HepG2 (cell line): Measurements from ENCODE around the gene PROSER1. TPM values are rescaled to one million over a fixed set of nuclear protein-coding genes. Genes with fewer than 3 reads are reported as not detected.
A peak's percentile ranks its signal among the peaks of the same experiment; 100 is the strongest.

Experiments
- ATAC-seq: fragments of 200-7000 bp; cut with Tn5 transposase; 3 replicates; pipeline ENCODE4 v1.9.1; 2020; ENCODE audit warnings: mild to moderate bottlenecking, moderate library complexity
- BruUV-seq: library from RNA; stranded (reverse); fragments of 400-500 nt; replicated peaks from 2 replicates; lab custom pipeline; 2021; lab: Mats Ljungman, UMichigan
- CTCF ChIA-PET: fragments of 300-600 bp; formaldehyde crosslinking; extraction: SDS; loops from one replicate; lab custom pipeline; 2021; ENCODE audit warnings: low total read pairs, inconsistent platforms, low intra/inter-chr PET ratio; lab: Yijun Ruan, JAX
- POLR2A ChIA-PET: fragments of 350-600 bp; sonication (Branson Sonifier 250); formaldehyde crosslinking; loops from one replicate; lab custom pipeline; 2020; ENCODE audit warnings: antibody characterized with exemption, inconsistent platforms; lab: Yijun Ruan, JAX
- DNase-seq: peaks from one replicate; pipeline ENCODE4 v3.0.0-alpha.2; 2015; ENCODE audit warnings: low spot score
- FAIRE-seq: peaks from 3 replicates; lab custom pipeline; 2011; peaks lifted over from hg19 to GRCh38; lab: Jason Lieb, UNC
- H2AFZ ChIP-seq: one replicate; pipeline ENCODE4 v1.6.1; 2011; ENCODE audit warnings: low read length, inconsistent platforms
- H3K27ac ChIP-seq: fragments of 300-600 bp; 3 replicates; pipeline ENCODE4 v1.8.0; 2011; ENCODE audit warnings: mixed run types, mild to moderate bottlenecking, mixed read lengths, low read length, inconsistent platforms; ENCODE audit not compliant: insufficient read depth; ENCODE audit errors: extremely low read length
- H3K27me3 ChIP-seq, 2 experiments: fragments of 200-600 bp in 1 of 2; 2 replicates in 1 of 2; 3 replicates in 1 of 2; pipeline versions ENCODE4 v1.6.0 to v1.8.0; 2011; ENCODE audit warnings: low read length in 2 of 2, mild to moderate bottlenecking in 2 of 2, moderate library complexity in 2 of 2, inconsistent platforms in 1 of 2; ENCODE audit not compliant: insufficient read depth in 2 of 2, control insufficient read depth in 1 of 2
- H3K36me3 ChIP-seq, 2 experiments: fragments of 200-600 bp in 1 of 2; replicated peaks in 1 of 2; 2 replicates in 1 of 2; 3 replicates in 1 of 2; pipeline versions ENCODE4 v1.5.1 to v1.8.0; 2011; ENCODE audit warnings: low read length in 2 of 2, inconsistent platforms in 1 of 2; ENCODE audit not compliant: insufficient read depth in 2 of 2, control insufficient read depth in 1 of 2
- H3K4me1 ChIP-seq: 2 replicates; pipeline ENCODE4 v1.5.1; 2012; ENCODE audit warnings: low read length, inconsistent platforms; ENCODE audit not compliant: insufficient read depth
- H3K4me2 ChIP-seq: 2 replicates; pipeline ENCODE4 v1.6.0; 2011; ENCODE audit warnings: low read depth, low read length, inconsistent platforms
- H3K4me3 ChIP-seq, 3 experiments: fragments of 200-600 bp in 1 of 3; sonication (generic), shearing (Covaris generic) in 1 of 3; replicated peaks in 1 of 3; 2 replicates each; pipeline ENCODE4 v1.5.1; 2011 to 2016; ENCODE audit warnings: low read length in 3 of 3, inconsistent platforms in 2 of 3, low read depth in 2 of 3, mild to moderate bottlenecking in 2 of 3, control low read depth in 1 of 3, mixed read lengths in 1 of 3; ENCODE audit not compliant: insufficient read depth in 1 of 3
- H3K79me2 ChIP-seq: one replicate; pipeline ENCODE4 v1.6.1; 2011; ENCODE audit warnings: low read length, inconsistent platforms; ENCODE audit not compliant: insufficient read depth
- H3K9ac ChIP-seq: 2 replicates; pipeline ENCODE4 v1.6.0; 2011; ENCODE audit warnings: mild to moderate bottlenecking, low read depth, low read length, inconsistent platforms; ENCODE audit not compliant: insufficient read depth
- H3K9me3 ChIP-seq: 2 replicates; pipeline ENCODE4 v1.5.1; 2012; ENCODE audit warnings: mild to moderate bottlenecking, low read length
- H4K20me1 ChIP-seq: 2 replicates; pipeline ENCODE4 v1.6.0; 2011; ENCODE audit warnings: inconsistent platforms, mild to moderate bottlenecking, low read length, moderate library complexity; ENCODE audit not compliant: insufficient read depth
- MBD4 ChIP-seq: IDR thresholded peaks from 2 replicates; pipeline ENCODE4 v1.6.1; 2012; ENCODE audit warnings: low read length, inconsistent platforms, borderline replicate concordance
- MYPOP ChIP-seq: sonication (generic); formaldehyde crosslinking; IDR thresholded peaks from 2 replicates; pipeline ENCODE4 v1.8.1; 2023; ENCODE audit warnings: mild to moderate bottlenecking, moderate library complexity, missing genetic modification reagents
- MZF1 ChIP-seq: sonication (generic); formaldehyde crosslinking; IDR thresholded peaks from 2 replicates; pipeline ENCODE4 v1.8.1; 2023; ENCODE audit warnings: mild to moderate bottlenecking, missing genetic modification reagents, borderline replicate concordance
- RFX1 ChIP-seq: fragments of 450-650 bp; IDR thresholded peaks from 2 replicates; pipeline ENCODE4 v1.6.1; 2017
- RNF219 ChIP-seq: sonication (generic); formaldehyde crosslinking; IDR thresholded peaks from 2 replicates; pipeline ENCODE4 v1.5.0; 2020; ENCODE audit warnings: mild to moderate bottlenecking, missing genetic modification reagents
- SAP130 ChIP-seq: IDR thresholded peaks from 2 replicates; pipeline ENCODE4 v1.6.1; 2016; ENCODE audit warnings: low read depth
- SP4 ChIP-seq: sonication (generic); formaldehyde crosslinking; IDR thresholded peaks from 2 replicates; pipeline ENCODE4 v1.8.1; 2023; ENCODE audit warnings: mild to moderate bottlenecking, missing genetic modification reagents
- ZNF142 ChIP-seq: sonication (generic); formaldehyde crosslinking; IDR thresholded peaks from 2 replicates; pipeline ENCODE4 v1.4.0; 2020; ENCODE audit warnings: missing genetic modification reagents
- ZNF256 ChIP-seq: sonication (generic); formaldehyde crosslinking; conservative IDR thresholded peaks from 2 replicates; pipeline ENCODE4 v1.4.0; 2020; ENCODE audit warnings: missing genetic modification reagents
- ZNF724P ChIP-seq: sonication (generic); formaldehyde crosslinking; IDR thresholded peaks from 2 replicates; pipeline ENCODE4 v1.8.0; 2022; ENCODE audit warnings: missing genetic modification reagents, borderline replicate concordance
- ZNF878 ChIP-seq: sonication (generic); formaldehyde crosslinking; IDR thresholded peaks from 2 replicates; pipeline ENCODE4 v1.8.1; 2023; ENCODE audit warnings: mild to moderate bottlenecking, missing genetic modification reagents, moderate library complexity
- ZNF891 ChIP-seq: sonication (generic); formaldehyde crosslinking; IDR thresholded peaks from 2 replicates; pipeline ENCODE4 v1.5.0; 2020; ENCODE audit warnings: mild to moderate bottlenecking, missing genetic modification reagents
- ZXDC ChIP-seq: sonication (generic); formaldehyde crosslinking; IDR thresholded peaks from 2 replicates; pipeline ENCODE4 v1.5.0; 2020; ENCODE audit warnings: mild to moderate bottlenecking, missing genetic modification reagents
- WGBS: methylation state at CpG from one replicate; pipeline ENCODE4 v1.1.6; 2017; ENCODE audit warnings: low lambda C conversion rate; 5-methylcytosine and 5-hydroxymethylcytosine counted together
- in situ Hi-C: cut with HindIII; loops from 2 replicates; pipeline ENCODE4 v1.10.0; 2017; ENCODE audit warnings: low pct_unique_long_range_greater_than_20kb; ENCODE audit not compliant: extremely low pct_ligation_motif_present
- intact Hi-C: fragments of 100-400 bp; cut with micrococcal nuclease; formaldehyde crosslinking; loops from one replicate; pipeline ENCODE4 v1.10.0; 2022; ENCODE audit not compliant: unreplicated experiment
- polyA plus RNA-seq, 8 experiments: library from polyadenylated mRNA; depleted of rRNA in 3 of 8; stranded (reverse) in 7 of 8; unstranded in 1 of 8; fragments of >200 nt; fragmentation: Illumina TruSeq in 4 of 8; extraction: Trizol in 4 of 8; gene quantifications; 2 replicates each; pipeline versions ENCODE4 v1.2.1 to v1.2.3, GENCODE V29; 2011 to 2016; ENCODE audit warnings: low read depth in 4 of 8, missing spikeins in 1 of 8, mixed read lengths in 1 of 8; ENCODE audit not compliant: insufficient read depth in 1 of 8
- total RNA-seq, 5 experiments: library from RNA; depleted of rRNA; stranded (reverse); fragments of >200 nt; fragmentation: Illumina TruSeq; extraction: Trizol; gene quantifications; 2 replicates each; pipeline ENCODE4 v1.2.3, GENCODE V29; 2016; ENCODE audit warnings: low read depth in 1 of 5

Gene PROSER1
- total and polyA plus RNA-seq, 2 of the 13 experiments (the other 11 are each of a cell fraction or from before 2014, with no cell fraction given): 11.4 to 17.2 TPM

- no peaks in the 10 kb centered on the region; a peak in 1 of 5 replicates for H3K27me3 ChIP-seq
- in situ Hi-C loops (no loop called here), intact Hi-C loops (loop anchor here (10.0 kb wide), 1 partner anchor 620 kb away; the partner anchor contains the start of gene COG6)
- DNase-seq (no peak), ATAC-seq (no peak), FAIRE-seq (no peak)
- 56% methylated on average over 2 of the region's 2 CpGs for WGBS
- no peak overlapping the region for H3K27ac ChIP-seq
- H3K4me1 ChIP-seq: peaks cover 30% of the 10 kb centered on the region
- ChIA-PET POLR2A (no interaction called here), CTCF (no interaction called here)
- peaks cover 2 to 5% of the 10 kb centered on the region in 2 experiments; a peak in 2 of 5 replicates for H3K36me3 ChIP-seq
- peak overlapping the region; percentile 84 for H3K4me2 ChIP-seq
- H3K79me2 ChIP-seq: peaks cover 80% of the 10 kb centered on the region
- no peaks in the 10 kb centered on the region for H3K9me3 ChIP-seq
- H2AFZ ChIP-seq: no peak overlapping the region
- H4K20me1 ChIP-seq: peaks cover 8% of the 10 kb centered on the region; the same call in 1 of the 2 replicates
- H3K9ac ChIP-seq: peak overlapping the region; percentile 81
- H3K4me3 ChIP-seq: peak overlapping the region; percentile 84 to 95 (median 86)
- BruUV-seq: no TSS peak
- TF ChIP-seq MBD4: no peak
- TF ChIP-seq ZNF878 (CRISPR knock-in tag): no peak
- TF ChIP-seq ZNF256: no peak
- TF ChIP-seq SP4 (CRISPR knock-in tag): no peak
- TF ChIP-seq MZF1 (CRISPR knock-in tag): no peak
- no peak for TF ChIP-seq SAP130 (CRISPR knock-in tag)
- no peak for TF ChIP-seq ZNF724P (CRISPR knock-in tag)
- no peak for TF ChIP-seq MYPOP (CRISPR knock-in tag)
- TF ChIP-seq RNF219: no peak
- no peak for TF ChIP-seq ZNF142
- TF ChIP-seq RFX1: no peak
- no peak for TF ChIP-seq ZXDC (CRISPR knock-in tag)
- no peak for TF ChIP-seq ZNF891 (CRISPR knock-in tag)
Measured at GRCh38 chr13:39035204-39035603, 2.7 kb downstream of the PROSER1 start.
